Stimulated activated CD8-positive, alpha-beta memory T cell treated with anti-CD3 and anti-CD28 coated beads, Interleukin-7, amount 100 ng/mL, for 24 hours (primary cell): Measurements from ENCODE around the gene TRMT44.
"Not testable (repeated sequence)": the region's sequence is repeated elsewhere in the genome, so short reads cannot be mapped to it uniquely, and the experiment has no call there.

Experiments used
- DNase-seq: peaks from one replicate; pipeline ENCODE4 v3.0.0-alpha.2; 2020; ENCODE audit warnings: low read depth

The TRMT44 gene

GRCh38 chr4:8468746-8469535 lies 28.4 kb downstream of the TRMT44 start:
- peak; percentile 19 for DNase-seq

- DNase-seq = no peak
Observed at GRCh38 chr4:8469550-8469949, 29.0 kb downstream of the TRMT44 start.

GRCh38 chr4:8470451-8471024 lies 30.0 kb downstream of the TRMT44 start:
- no peak for DNase-seq

- DNase-seq = no peak
Observed at GRCh38 chr4:8471211-8471875, 30.8 kb downstream of the TRMT44 start.

GRCh38 chr4:8472158-8472688 lies 31.6 kb downstream of the TRMT44 start:
- no peak for DNase-seq

GRCh38 chr4:8472689-8473197 lies 32.2 kb downstream of the TRMT44 start:
- no peak for DNase-seq

GRCh38 chr4:8473198-8473919 lies 32.8 kb downstream of the TRMT44 start:
- DNase-seq = no peak

GRCh38 chr4:8473920-8474590 lies 33.5 kb downstream of the TRMT44 start:
- no peak for DNase-seq

- DNase-seq = no peak
Observed at GRCh38 chr4:8474856-8475255, 34.3 kb downstream of the TRMT44 start.

GRCh38 chr4:8475751-8476575 lies 35.4 kb downstream of the TRMT44 start:
- no peak for DNase-seq

- DNase-seq = no peak
Observed at GRCh38 chr4:8477095-8477635, 36.6 kb downstream of the TRMT44 start.

- DNase-seq = no peak
Observed at GRCh38 chr4:8477676-8478075, 37.1 kb downstream of the TRMT44 start.

GRCh38 chr4:8478371-8478770 lies 37.8 kb downstream of the TRMT44 start:
- no peak for DNase-seq

- DNase-seq = no peak
Observed at GRCh38 chr4:8478801-8479744, 38.5 kb downstream of the TRMT44 start.

- DNase-seq = no peak
Observed at GRCh38 chr4:8480221-8480620, 39.6 kb downstream of the TRMT44 start.

GRCh38 chr4:8486643-8487042 lies 46.1 kb downstream of the TRMT44 start:
- DNase-seq = not testable (repeated sequence)

- no peak for DNase-seq
Observed at GRCh38 chr4:8488791-8489369, 48.3 kb downstream of the TRMT44 start.

GRCh38 chr4:8491478-8491877 lies 50.9 kb downstream of the TRMT44 start:
- not testable (repeated sequence) for DNase-seq

GRCh38 chr4:8492174-8492573 lies 51.6 kb downstream of the TRMT44 start:
- no peak for DNase-seq
